ENCODE results near the gene ZNF3. TPM values are rescaled to one million over a fixed set of nuclear protein-coding genes. Genes with fewer than 3 reads are reported as not detected.

The ZNF3 gene
- total RNA-seq, 1 donor from 2014 or later, result 6.9 TPM

DNA sequence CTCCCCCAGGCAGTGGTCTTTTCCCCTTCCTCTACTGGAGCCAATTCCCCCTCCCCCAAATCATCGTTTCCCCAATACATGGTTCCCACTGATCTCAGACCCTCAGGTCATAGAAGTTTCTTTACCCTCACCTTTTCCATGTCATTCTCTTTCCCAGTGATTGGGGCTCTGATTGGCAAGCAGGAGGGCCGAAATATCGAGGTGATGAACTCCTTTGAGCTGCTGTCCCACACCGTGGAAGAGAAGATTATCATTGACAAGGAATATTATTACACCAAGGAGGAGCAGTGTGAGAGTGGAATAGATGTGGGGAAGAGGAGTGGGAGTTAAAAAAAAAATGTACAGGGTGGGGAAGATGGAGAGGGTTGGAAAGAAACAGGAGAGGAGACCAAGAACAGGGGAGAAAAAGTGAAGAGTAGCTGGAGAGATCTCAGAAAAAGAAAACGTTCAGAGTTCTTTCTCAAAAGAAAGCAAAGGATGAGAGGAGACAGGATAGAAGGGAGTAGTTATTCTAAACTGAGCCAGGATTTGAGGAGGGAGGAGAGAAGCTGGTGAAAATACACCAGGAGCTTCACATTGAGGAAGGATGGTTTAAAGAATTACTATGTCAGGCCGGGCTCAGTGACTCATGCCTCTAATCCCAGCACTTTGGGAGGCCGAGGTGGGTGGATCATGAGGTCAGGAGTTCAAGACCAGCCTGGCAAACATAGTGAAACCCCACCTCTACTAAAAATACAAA is 8.1 kb upstream of the ZNF3 start:
- Histone ChIP-seq H3K36me3 (peaks cover 37 to 46% of the 10 kb centered on the region in 2 donors), H3K9me3 (no peaks in the 10 kb centered on the region), H3K27me3 (no peaks in the 10 kb centered on the region), H3K27ac (peak overlapping the region; percentile 77 to 82), H3K4me3 (peak overlapping the region; percentile 79 to 88), H3K4me1 (peaks cover 7 to 10% of the 10 kb centered on the region in 2 donors)
- intact Hi-C loops (cut with DNase I), result no loop called here
- TF ChIP-seq, protein P1, sequence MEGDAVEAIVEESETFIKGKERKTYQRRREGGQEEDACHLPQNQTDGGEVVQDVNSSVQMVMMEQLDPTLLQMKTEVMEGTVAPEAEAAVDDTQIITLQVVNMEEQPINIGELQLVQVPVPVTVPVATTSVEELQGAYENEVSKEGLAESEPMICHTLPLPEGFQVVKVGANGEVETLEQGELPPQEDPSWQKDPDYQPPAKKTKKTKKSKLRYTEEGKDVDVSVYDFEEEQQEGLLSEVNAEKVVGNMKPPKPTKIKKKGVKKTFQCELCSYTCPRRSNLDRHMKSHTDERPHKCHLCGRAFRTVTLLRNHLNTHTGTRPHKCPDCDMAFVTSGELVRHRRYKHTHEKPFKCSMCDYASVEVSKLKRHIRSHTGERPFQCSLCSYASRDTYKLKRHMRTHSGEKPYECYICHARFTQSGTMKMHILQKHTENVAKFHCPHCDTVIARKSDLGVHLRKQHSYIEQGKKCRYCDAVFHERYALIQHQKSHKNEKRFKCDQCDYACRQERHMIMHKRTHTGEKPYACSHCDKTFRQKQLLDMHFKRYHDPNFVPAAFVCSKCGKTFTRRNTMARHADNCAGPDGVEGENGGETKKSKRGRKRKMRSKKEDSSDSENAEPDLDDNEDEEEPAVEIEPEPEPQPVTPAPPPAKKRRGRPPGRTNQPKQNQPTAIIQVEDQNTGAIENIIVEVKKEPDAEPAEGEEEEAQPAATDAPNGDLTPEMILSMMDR (IDR thresholded peaks at IDR 0.05), result no peak
- no peak for DNase-seq (ENCODE audit: low spot score in 2 of 2)

DNA sequence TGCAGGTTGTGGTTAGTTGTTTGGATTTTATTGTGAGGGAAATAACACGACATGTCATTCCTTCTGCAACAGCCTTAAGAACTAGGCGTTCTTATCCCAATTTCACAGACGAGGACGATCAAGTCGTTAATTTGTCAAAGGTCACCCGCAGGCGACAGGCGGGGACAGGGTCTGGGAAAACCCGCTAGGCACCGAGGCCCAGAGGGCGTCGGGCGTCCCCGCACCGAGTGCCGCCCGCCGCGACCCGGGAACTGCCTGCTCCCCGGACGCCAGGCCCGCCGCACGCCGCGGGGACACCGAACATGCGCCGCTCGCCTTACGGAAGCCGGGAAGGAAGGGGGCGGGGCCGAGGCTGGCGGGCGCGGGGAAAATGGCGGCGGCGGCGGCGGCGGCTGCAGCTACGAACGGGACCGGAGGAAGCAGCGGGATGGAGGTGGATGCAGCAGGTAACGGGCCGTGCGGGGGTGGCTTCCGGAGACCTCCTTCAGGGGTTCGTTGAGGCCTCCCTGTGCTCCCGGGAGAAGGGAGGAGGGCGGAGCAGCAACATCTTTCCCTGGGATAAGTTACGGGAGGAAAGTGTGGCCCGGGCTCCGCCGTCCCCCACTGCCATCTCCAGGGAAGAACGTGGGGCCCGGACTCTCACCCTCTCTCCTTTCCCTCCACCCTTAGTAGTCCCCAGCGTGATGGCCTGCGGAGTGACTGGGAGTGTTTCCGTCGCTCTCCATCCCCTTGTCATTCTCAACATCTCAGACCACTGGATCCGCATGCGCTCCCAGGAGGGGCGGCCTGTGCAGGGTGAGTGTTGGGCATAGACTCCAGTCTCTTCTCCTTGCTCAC is 7.3 kb upstream of the ZNF3 start, which contains the start of gene COPS6:
COPS6 (plus strand) TSS at position 349 of the 837 bp plus-strand sequence; CDS start at position 371, 22 bp downstream.
- Histone ChIP-seq H3K4me3 (peak within 1 kb of the TSS; percentile 79 to 88), H3K4me1 (peaks cover 7 to 10% of the 10 kb centered on the region in 2 donors), H3K27ac (peak within 1 kb of the TSS; percentile 77 to 82), H3K27me3 (no peaks in the 10 kb centered on the region), H3K36me3 (peaks cover 29 to 38% of the 10 kb centered on the region in 2 donors), H3K9me3 (no peaks in the 10 kb centered on the region)
- TF ChIP-seq, protein P1 (IDR thresholded peaks at IDR 0.05), result no peak
- intact Hi-C loops (cut with DNase I), result no loop called here
- peak; percentile 24 to 91 for DNase-seq (ENCODE audit: low spot score in 2 of 2)

DNA sequence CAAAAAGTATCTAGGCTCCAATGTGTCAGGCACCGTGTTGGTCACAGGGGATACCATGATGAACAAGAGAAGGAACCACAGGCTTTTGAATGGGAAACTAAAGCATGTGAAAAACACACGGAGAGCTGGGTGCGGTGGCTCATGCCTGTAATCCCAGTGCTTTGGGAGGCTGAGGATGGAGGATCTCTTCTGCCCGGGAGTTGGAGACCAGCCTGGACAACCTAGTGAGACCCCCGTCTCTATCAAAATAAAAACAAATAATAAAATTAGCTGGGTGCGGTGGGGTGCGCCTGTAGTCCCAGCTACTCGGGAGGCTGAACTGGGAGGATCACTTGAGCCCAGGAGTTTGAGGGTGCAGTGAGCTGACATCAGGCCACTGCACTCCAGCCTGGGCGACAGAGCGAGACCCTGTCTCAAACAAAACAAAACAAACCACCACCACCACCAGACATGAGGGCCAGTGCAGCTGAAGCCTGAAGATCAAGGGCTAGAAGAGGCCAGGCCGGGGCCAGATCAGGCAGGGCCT is 6.6 kb upstream of the ZNF3 start:
- Histone ChIP-seq H3K4me1 (peaks cover 7 to 10% of the 10 kb centered on the region in 2 donors), H3K9me3 (no peaks in the 10 kb centered on the region), H3K27me3 (no peaks in the 10 kb centered on the region), H3K36me3 (peaks cover 26 to 31% of the 10 kb centered on the region in 2 donors), H3K4me3 (peak overlapping the region; percentile 79 to 88), H3K27ac (peak overlapping the region; percentile 77 to 82)
- TF ChIP-seq, protein P1 (IDR thresholded peaks at IDR 0.05), result no peak
- intact Hi-C loops (cut with DNase I), result no loop called here
- DNase-seq (ENCODE audit: low spot score in 2 of 2), result no peak

DNA sequence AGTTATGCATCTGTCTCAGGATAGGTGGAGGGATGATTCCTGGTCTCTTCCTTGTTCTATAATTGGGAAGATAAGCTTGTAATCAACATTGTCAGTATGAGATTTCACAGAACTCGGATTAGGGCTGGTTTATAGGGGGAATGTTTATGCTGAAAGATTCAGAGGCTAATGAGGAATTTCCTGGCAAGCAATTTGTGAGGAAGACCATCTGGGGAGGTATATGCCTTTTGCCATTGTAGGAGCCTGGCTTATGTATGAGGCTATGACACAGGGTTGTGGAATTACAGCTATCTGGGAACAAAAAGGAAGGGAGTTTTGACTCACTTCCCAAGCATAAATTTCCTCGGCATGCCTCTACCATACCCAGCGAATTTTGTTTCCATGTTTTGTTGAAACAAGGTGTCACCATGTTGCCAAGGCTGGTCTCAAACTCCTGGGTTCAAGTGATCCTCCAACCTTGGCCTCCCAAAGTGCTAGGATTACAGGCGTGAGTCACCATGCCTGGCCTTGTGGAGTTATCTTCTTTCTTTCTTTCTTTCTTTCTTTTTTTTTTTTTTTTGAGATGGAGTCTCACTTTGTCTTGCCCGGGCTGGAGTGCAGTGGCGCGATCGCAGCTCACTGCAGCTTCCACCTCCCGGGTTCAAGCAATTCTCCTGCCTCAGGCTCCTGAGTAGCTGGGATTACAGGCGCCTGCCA is 5.7 kb upstream of the ZNF3 start:
- H3K9me3 ChIP-seq, result no peaks in the 10 kb centered on the region
- H3K4me3 ChIP-seq, result no peak overlapping the region
- peaks cover 16 to 22% of the 10 kb centered on the region in 2 donors for H3K36me3 ChIP-seq
- DNase-seq (ENCODE audit: low spot score in 2 of 2), result no peak
- H3K27ac ChIP-seq, result no peak overlapping the region
- H3K4me1 ChIP-seq, result peaks cover 7 to 17% of the 10 kb centered on the region in 2 donors
- intact Hi-C loops (cut with DNase I), result no loop called here
- TF ChIP-seq, protein P1 (IDR thresholded peaks at IDR 0.05), result no peak
- no peaks in the 10 kb centered on the region for H3K27me3 ChIP-seq

DNA sequence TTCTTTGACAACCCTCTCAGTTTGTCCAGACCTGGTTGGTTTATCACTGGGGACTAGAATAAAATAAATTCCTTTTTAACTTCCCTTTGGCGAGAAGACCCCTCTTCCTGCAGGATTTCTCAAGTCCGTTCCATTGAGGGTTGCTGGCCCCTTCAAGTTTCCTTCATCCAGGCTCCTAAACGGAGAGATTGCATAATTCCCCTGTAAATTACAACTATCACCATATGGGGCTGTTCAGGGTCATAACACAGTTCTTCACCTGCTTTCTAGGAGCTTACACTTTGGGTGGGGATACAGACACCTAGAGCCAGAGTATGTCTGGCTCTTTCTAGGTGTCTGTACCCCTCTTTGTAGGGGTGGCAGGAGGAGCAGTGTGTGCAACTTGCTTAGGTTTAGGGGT is 4.0 kb upstream of the ZNF3 start:
- Histone ChIP-seq H3K9me3 (no peaks in the 10 kb centered on the region), H3K27ac (no peak overlapping the region), H3K27me3 (no peaks in the 10 kb centered on the region), H3K4me3 (no peak overlapping the region), H3K4me1 (peaks cover 7 to 23% of the 10 kb centered on the region in 2 donors), H3K36me3 (peaks cover 0 to 5% of the 10 kb centered on the region in 2 donors)
- TF ChIP-seq, protein P1 (IDR thresholded peaks at IDR 0.05), result no peak
- no peak for DNase-seq (ENCODE audit: low spot score in 2 of 2)
- intact Hi-C loops (cut with DNase I), result no loop called here

Measured in ascending aorta (tissue), 2 donors.